GM12878 (cell line): ENCODE data around the gene MORN4. TPM values are rescaled to one million over a fixed set of nuclear protein-coding genes. Genes with fewer than 3 reads are reported as not detected.

Experiments
- CBFB ChIP-seq: IDR thresholded peaks from 2 replicates; pipeline ENCODE4 v1.6.1; 2016; ENCODE audit warnings: antibody characterized with exemption, low read depth
- CBX5 ChIP-seq: sonication (generic); IDR thresholded peaks from 2 replicates; pipeline ENCODE4 v1.6.1; 2016; ENCODE audit warnings: low read depth, moderate library complexity, mild to moderate bottlenecking, inconsistent platforms
- CREB1 ChIP-seq: IDR thresholded peaks from 2 replicates; pipeline ENCODE4 v1.6.1; 2012; ENCODE audit warnings: low read depth, mild to moderate bottlenecking, inconsistent platforms
- CUX1 ChIP-seq: IDR thresholded peaks from 2 replicates; pipeline ENCODE4 v1.6.1; 2012; ENCODE audit warnings: improper control_type of control experiment, low read depth, low read length; ENCODE audit not compliant: insufficient replicate concordance
- ELK1 ChIP-seq: IDR thresholded peaks from 2 replicates; pipeline ENCODE4 v1.6.1; 2012; ENCODE audit warnings: low read depth, low read length, improper control_type of control experiment
- GABPA ChIP-seq: IDR thresholded peaks from 2 replicates; pipeline ENCODE4 v1.6.1; 2014; ENCODE audit warnings: antibody characterized with exemption, low read depth, mild to moderate bottlenecking, inconsistent platforms
- MTA2 ChIP-seq: fragments of 450-650 bp; IDR thresholded peaks from 2 replicates; pipeline ENCODE4 v1.6.1; 2016; ENCODE audit warnings: low read depth, mild to moderate bottlenecking, moderate library complexity
- RELB ChIP-seq: fragments of 450-650 bp; IDR thresholded peaks from 2 replicates; pipeline ENCODE4 v1.6.1; 2017; ENCODE audit warnings: low read depth, mild to moderate bottlenecking, moderate library complexity
- SPI1 ChIP-seq: IDR thresholded peaks from 2 replicates; pipeline ENCODE4 v1.6.1; 2011; ENCODE audit warnings: low read depth, mild to moderate bottlenecking, low read length, moderate library complexity, borderline replicate concordance; ENCODE audit not compliant: insufficient read depth
- polyA plus RNA-seq, 11 experiments: library from polyadenylated mRNA; depleted of rRNA in 4 of 11; unstranded in 6 of 11; stranded (reverse) in 5 of 11; fragments of >200 nt; fragmentation: Nextera tagmentation in 4 of 11; fragmentation: Illumina TruSeq in 1 of 11; extraction: Ambion mirVana in 4 of 11; extraction: Trizol in 1 of 11; gene quantifications; 1 replicate in 1 of 11; 2 replicates in 10 of 11; pipeline versions ENCODE4 v1.2.1 to v1.2.3, GENCODE V29; 2011 to 2016; ENCODE audit warnings: inconsistent platforms in 2 of 11, missing spikeins in 2 of 11, low read depth in 1 of 11
- total RNA-seq, 4 experiments: library from RNA; depleted of rRNA in 3 of 4; stranded (reverse); fragments of >200 nt in 3 of 4; fragmentation: Illumina TruSeq in 1 of 4; extraction: Trizol in 1 of 4; gene quantifications; 2 replicates each; pipeline versions ENCODE4 v1.2.1 to v1.2.3, GENCODE V29; 2013 to 2021
- TF ChIP-seq, protein P1 (sequence below), 3 experiments: IDR thresholded peaks in 2 of 3; conservative IDR thresholded peaks in 1 of 3; 2 replicates each; pipeline ENCODE4 v1.5.1; 2011; ENCODE audit warnings: low read depth in 3 of 3, low read length in 3 of 3, mild to moderate bottlenecking in 3 of 3, control low read depth in 2 of 3, moderate library complexity in 2 of 3, inconsistent platforms in 1 of 3, mixed read lengths in 1 of 3; ENCODE audit not compliant: control insufficient read depth in 2 of 3, insufficient read depth in 1 of 3; ENCODE audit errors: extremely low read depth in 1 of 3

Gene MORN4
- total and polyA plus RNA-seq, 10 of the 15 experiments (the other 5 are each of a cell fraction or from before 2014, with no cell fraction given), result 1.3 to 5.5 (median 2.6) TPM

DNA sequence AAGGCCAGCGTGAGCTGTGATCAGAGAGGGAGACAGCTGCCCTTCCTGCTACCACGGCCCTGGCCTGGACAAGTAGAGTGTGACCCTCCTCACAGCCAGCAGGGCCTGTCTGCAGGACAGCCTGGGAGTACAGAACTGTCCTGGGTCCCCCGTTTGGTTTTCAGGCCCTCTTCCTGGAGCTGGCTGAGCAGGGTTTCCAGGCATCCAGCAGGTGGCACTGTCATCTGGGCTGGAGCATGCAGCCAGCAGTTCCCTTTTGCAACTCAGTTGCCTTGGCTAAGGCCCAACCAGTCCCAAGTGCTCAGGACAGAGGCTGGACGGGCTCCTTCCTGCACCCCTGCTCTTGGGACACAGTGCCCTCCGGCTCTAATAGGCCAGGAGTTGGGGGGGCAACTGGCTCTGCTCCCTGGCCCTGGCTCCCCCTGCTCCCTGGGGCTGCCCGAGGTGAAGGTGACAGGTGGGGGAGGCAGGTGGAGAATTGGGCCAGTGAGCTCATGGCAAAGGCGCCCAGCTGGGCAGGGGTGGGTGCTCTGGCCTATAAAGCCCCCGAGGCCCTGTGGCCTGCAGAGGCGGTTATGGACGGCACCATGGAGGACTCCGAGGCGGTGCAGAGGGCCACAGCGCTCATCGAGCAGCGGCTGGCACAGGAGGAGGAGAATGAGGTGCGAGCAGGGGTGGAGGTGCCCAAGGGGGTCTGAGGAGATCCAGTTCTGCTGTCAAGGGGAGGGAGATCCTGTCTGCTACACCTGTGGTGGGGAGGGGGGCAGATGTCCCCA lies 60.9 kb downstream of the MORN4 start, which contains the start of gene ANKRD2 (continued):
- TF ChIP-seq, protein P1, sequence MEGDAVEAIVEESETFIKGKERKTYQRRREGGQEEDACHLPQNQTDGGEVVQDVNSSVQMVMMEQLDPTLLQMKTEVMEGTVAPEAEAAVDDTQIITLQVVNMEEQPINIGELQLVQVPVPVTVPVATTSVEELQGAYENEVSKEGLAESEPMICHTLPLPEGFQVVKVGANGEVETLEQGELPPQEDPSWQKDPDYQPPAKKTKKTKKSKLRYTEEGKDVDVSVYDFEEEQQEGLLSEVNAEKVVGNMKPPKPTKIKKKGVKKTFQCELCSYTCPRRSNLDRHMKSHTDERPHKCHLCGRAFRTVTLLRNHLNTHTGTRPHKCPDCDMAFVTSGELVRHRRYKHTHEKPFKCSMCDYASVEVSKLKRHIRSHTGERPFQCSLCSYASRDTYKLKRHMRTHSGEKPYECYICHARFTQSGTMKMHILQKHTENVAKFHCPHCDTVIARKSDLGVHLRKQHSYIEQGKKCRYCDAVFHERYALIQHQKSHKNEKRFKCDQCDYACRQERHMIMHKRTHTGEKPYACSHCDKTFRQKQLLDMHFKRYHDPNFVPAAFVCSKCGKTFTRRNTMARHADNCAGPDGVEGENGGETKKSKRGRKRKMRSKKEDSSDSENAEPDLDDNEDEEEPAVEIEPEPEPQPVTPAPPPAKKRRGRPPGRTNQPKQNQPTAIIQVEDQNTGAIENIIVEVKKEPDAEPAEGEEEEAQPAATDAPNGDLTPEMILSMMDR (IDR thresholded peaks at IDR 0.05 in 2 of 3, conservative IDR thresholded peaks at IDR 0.05 in 1 of 3; ENCODE audit: control insufficient read depth in 2 of 3, extremely low read depth in 1 of 3, insufficient read depth in 1 of 3, low read depth in 3 of 3, low read length in 3 of 3), result peak; percentile 89 to 95 (median 94)
- TF ChIP-seq SPI1, result peak; percentile 76
- TF ChIP-seq CUX1, result no peak
- TF ChIP-seq ELK1, result no peak
- TF ChIP-seq MTA2, result no peak
- TF ChIP-seq CBFB, result no peak
- no peak for TF ChIP-seq CBX5
- no peak for TF ChIP-seq RELB
- TF ChIP-seq CREB1, result no peak
- TF ChIP-seq GABPA, result no peak
